Right lobe of liver (tissue), 6 donors: ENCODE measurements around the gene PCSK7. TPM values are rescaled to one million over a fixed set of nuclear protein-coding genes. Genes with fewer than 3 reads are reported as not detected.
A peak's percentile ranks its signal among the peaks of the same experiment; 100 is the strongest.

Experiments used
- ATAC-seq, 4 donors: fragments of 200-7000 bp; cut with Tn5 transposase; one replicate each; pipeline ENCODE4 v1.9.1; 2020; ENCODE audit warnings: mild to moderate bottlenecking in 4 of 4, moderate library complexity in 4 of 4
- DNase-seq, 3 donors: peaks; one replicate each; pipeline ENCODE4 v3.0.0-alpha.2; 2020
- H3K27ac ChIP-seq, 3 donors: fragments of 200-600 bp; one replicate each; pipeline ENCODE4 v1.8.0; 2022
- H3K27me3 ChIP-seq, 2 donors: fragments of 200-600 bp; one replicate each; pipeline ENCODE4 v1.8.0; 2022
- H3K36me3 ChIP-seq, 4 donors: fragments of 200-600 bp; sonication (generic) in 1 of 4; one replicate each; pipeline versions ENCODE4 v1.5.1 to v1.8.0; 2017 to 2022; ENCODE audit warnings: control low read depth in 1 of 4
- H3K4me1 ChIP-seq, 4 donors: fragments of 200-600 bp; sonication (generic) in 1 of 4; one replicate each; pipeline versions ENCODE4 v1.5.1 to v1.8.0; 2017 to 2022; ENCODE audit warnings: control low read depth in 1 of 4
- H3K4me3 ChIP-seq, 3 donors: fragments of 200-600 bp; one replicate each; pipeline ENCODE4 v1.8.0; 2022
- H3K9me3 ChIP-seq, 4 donors: fragments of 200-600 bp; sonication (generic) in 1 of 4; one replicate each; pipeline versions ENCODE4 v1.5.1 to v1.8.0; 2017 to 2022; ENCODE audit warnings: control low read depth in 1 of 4
- CTCF ChIP-seq, 4 donors: fragments of 200-600 bp in 3 of 4; fragments of 450-650 bp in 1 of 4; IDR thresholded peaks; one replicate each; pipeline versions ENCODE4 v1.5.1 to v1.8.0; 2016 to 2022; ENCODE audit warnings: antibody characterized with exemption in 4 of 4, mild to moderate bottlenecking in 2 of 4
- POLR2A ChIP-seq: fragments of 450-650 bp; IDR thresholded peaks from one replicate; pipeline ENCODE4 v1.6.1; 2017; ENCODE audit warnings: antibody characterized with exemption, mild to moderate bottlenecking
- WGBS: methylation state at CpG from one replicate; pipeline ENCODE4 v1.1.6; 2018; ENCODE audit warnings: low coverage, low lambda C conversion rate; ENCODE audit not compliant: insufficient coverage; ENCODE audit errors: missing lambda C conversion rate; 5-methylcytosine and 5-hydroxymethylcytosine counted together
- intact Hi-C, 2 donors: fragments of 100-400 bp; cut with DNase I; formaldehyde crosslinking; loops; one replicate each; pipeline versions ENCODE4 v1.11.2 to v1.14.1; 2022
- small RNA-seq, 2 experiments: library from RNA; depleted of rRNA; stranded (forward); fragments of <200 nt; gene quantifications; one replicate each; pipeline ENCODE3, GENCODE V24; 2016
- total RNA-seq, 6 experiments: library from RNA; depleted of rRNA in 2 of 6; stranded (reverse); fragments of >200 nt in 2 of 6; fragmentation: NEBNext Ultra II Directional in 3 of 6; extraction: Animal tissue kit (Norgen Biotek cat#: 25700) in 3 of 6; gene quantifications; one replicate each; pipeline versions ENCODE4 v1.1.0 to v1.2.4, GENCODE V29; 2016 to 2023
- donor health status: DM: no; HTN: yes; CAD: no.
- donor health status: DM: no; HTN: no; CAD: no.
- donor health status: DM: no; HTN: no; CAD: no.
- donor health status: DM: no; HTN: yes; CAD: no.
- donor health status: DM: no; HTN: yes; CAD: no.

Gene PCSK7
- total RNA-seq, 6 experiments from 2014 or later: 19.3 to 28.5 (median 25.8) TPM

GRCh38 chr11:117160826-117161225, 71.0 kb downstream of the PCSK7 start:
- no peaks in the 10 kb centered on the region for H3K27me3 ChIP-seq
- ATAC-seq: peak in 1 of 4 donors; percentile 43

GRCh38 chr11:117159892-117160291, 72.0 kb downstream of the PCSK7 start:
- no peak overlapping the region for H3K27ac ChIP-seq
- 89% methylated on average over 2 of the region's 2 CpGs for WGBS
- no peaks in the 10 kb centered on the region for H3K27me3 ChIP-seq
- H3K4me1 ChIP-seq: no peaks in the 10 kb centered on the region
- DNase-seq (no peak), ATAC-seq (no peak)
- intact Hi-C loops: no loop called here
- H3K9me3 ChIP-seq: no peaks in the 10 kb centered on the region
- H3K4me3 ChIP-seq: no peak overlapping the region
- TF ChIP-seq CTCF (IDR thresholded peaks at IDR 0.05) (no peak), POLR2A (no peak)
- H3K36me3 ChIP-seq: peaks cover 6 to 33% (median 17%) of the 10 kb centered on the region in 4 donors

More at GRCh38 chr11:117160826-117161225, 71.0 kb downstream of the PCSK7 start:
- Histone ChIP-seq H3K4me1 (no peaks in the 10 kb centered on the region), H3K9me3 (no peaks in the 10 kb centered on the region), H3K4me3 (no peak overlapping the region), H3K27ac (no peak overlapping the region), H3K36me3 (peaks cover 6 to 42% (median 18%) of the 10 kb centered on the region in 4 donors)
- 70% methylated on average over 2 of the region's 2 CpGs for WGBS
- no peak for DNase-seq
- TF ChIP-seq POLR2A: no peak
- no peak for TF ChIP-seq CTCF (IDR thresholded peaks at IDR 0.05)
- intact Hi-C loops: no loop called here

- H3K27ac ChIP-seq: no peak overlapping the region
- no peak overlapping the region for H3K4me3 ChIP-seq
- no peaks in the 10 kb centered on the region for H3K27me3 ChIP-seq
- peaks cover 0 to 23% (median 4%) of the 10 kb centered on the region in 4 donors for H3K36me3 ChIP-seq
- TF ChIP-seq POLR2A: no peak
- TF ChIP-seq CTCF (IDR thresholded peaks at IDR 0.05): no peak
- intact Hi-C loops: no loop called here
- H3K4me1 ChIP-seq: no peaks in the 10 kb centered on the region
- DNase-seq: no peak
- ATAC-seq: no peak
- H3K9me3 ChIP-seq: no peaks in the 10 kb centered on the region
- 100% methylated on average over 1 of the region's 2 CpGs for WGBS
Measured at GRCh38 chr11:117157507-117157906, 74.4 kb downstream of the PCSK7 start.

DNA sequence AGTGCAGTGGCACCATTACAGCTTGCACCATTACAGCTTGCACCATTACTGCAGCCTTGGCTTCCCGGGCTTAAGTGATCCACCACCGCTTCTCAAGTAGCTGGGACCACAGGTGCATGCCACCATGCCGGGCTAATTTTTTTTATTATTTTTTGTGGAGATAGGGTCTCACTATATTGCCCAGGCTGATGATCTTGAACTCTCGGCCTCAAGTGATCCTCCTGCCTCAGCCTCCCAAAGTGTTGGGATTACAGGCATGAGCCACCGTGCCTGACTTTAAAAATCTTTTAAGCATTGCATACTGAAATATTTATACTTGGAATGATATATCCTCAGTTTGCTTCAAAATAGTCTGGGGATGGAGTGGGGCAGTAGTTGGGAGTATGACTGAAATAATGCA, 77.4 kb downstream of the PCSK7 start:
- DNase-seq (no peak), ATAC-seq (no peak)
- Histone ChIP-seq H3K36me3 (peaks cover 0 to 14% (median 0%) of the 10 kb centered on the region in 4 donors), H3K9me3 (no peaks in the 10 kb centered on the region), H3K4me1 (peaks cover 0 to 4% (median 0%) of the 10 kb centered on the region in 4 donors), H3K27me3 (no peaks in the 10 kb centered on the region), H3K27ac (no peak overlapping the region), H3K4me3 (no peak overlapping the region)
- intact Hi-C loops: no loop called here
- TF ChIP-seq POLR2A (no peak), CTCF (IDR thresholded peaks at IDR 0.05) (no peak)
- WGBS: 100% methylated on average over 5 of the region's 5 CpGs

Small RNA genes lying within 50 kb of the gene (small RNA-seq; reads per million reads assigned to genes)
- 0 reads per million in 2 experiments for gene RF00564

Other genes with a start within 250 kb of the PCSK7 start
- gene SIK3, start 133.6 kb downstream of the PCSK7 start, total RNA-seq: 10 to 100 TPM; 22.0 to 35.4 (median 26.8) TPM
- gene PAFAH1B2, start 87.8 kb downstream of the PCSK7 start, total RNA-seq: 10 to 100 TPM; 22.2 to 39.1 (median 29.3) TPM
- 10 to 100 TPM; 24.6 to 49.9 (median 35.5) TPM for gene SIDT2, start 53.3 kb downstream of the PCSK7 start, total RNA-seq
- gene TAGLN, start 32.7 kb downstream of the PCSK7 start, total RNA-seq: 100 to 1,000 TPM in 4 of 6 experiments, 10 to 100 TPM in 2; 41.2 to 158 (median 112) TPM
- 1 to 10 TPM; 5.6 to 9.4 (median 7.3) TPM for gene RNF214, start 598 bp upstream of the PCSK7 start, total RNA-seq
- gene BACE1-AS, start 59.3 kb upstream of the PCSK7 start, total RNA-seq: 1 to 10 TPM in 5 of 6 experiments, under 1 TPM in 1; 0.75 to 2.9 (median 2.1) TPM
- 10 to 100 TPM; 19.2 to 42.8 (median 23.7) TPM for gene BACE1, start 84.2 kb upstream of the PCSK7 start, total RNA-seq
- 10 to 100 TPM in 2 of 6 experiments, 1 to 10 TPM in 4; 7.2 to 11.2 (median 8.6) TPM for gene CEP164, start 95.8 kb upstream of the PCSK7 start, total RNA-seq